Retinal pigment epithelial cell (primary cell): ENCODE results near the gene PSMB11.

Experiments used
- DNase-seq: peaks from one replicate; pipeline ENCODE4 v3.0.0-alpha.2; 2010; ENCODE audit warnings: low read depth
- H3K4me3 ChIP-seq: 2 replicates; pipeline ENCODE4 v1.5.1; 2011; ENCODE audit warnings: mild to moderate bottlenecking, low read length, control low read depth, moderate library complexity
- CTCF ChIP-seq: conservative IDR thresholded peaks from 2 replicates; pipeline ENCODE4 v1.5.1; 2011; ENCODE audit warnings: low read depth, low read length, control low read depth, inconsistent platforms

PSMB11 gene

GRCh38 chr14:23062002-23062401, 20.0 kb downstream of the PSMB11 start:
- peak; percentile 83 for DNase-seq
- no peak overlapping the region for H3K4me3 ChIP-seq
- TF ChIP-seq CTCF, result no peak

GRCh38 chr14:23063601-23064000, 21.6 kb downstream of the PSMB11 start:
- TF ChIP-seq CTCF, result no peak
- no peak for DNase-seq

GRCh38 chr14:23066368-23066767, 24.4 kb downstream of the PSMB11 start:
- no peak overlapping the region for H3K4me3 ChIP-seq
- no peak for TF ChIP-seq CTCF
- DNase-seq, result no peak

More at GRCh38 chr14:23063601-23064000, 21.6 kb downstream of the PSMB11 start:
- no peak overlapping the region for H3K4me3 ChIP-seq

GRCh38 chr14:23066855-23067744, 25.1 kb downstream of the PSMB11 start:
- no peak overlapping the region for H3K4me3 ChIP-seq
- TF ChIP-seq CTCF, result no peak
- DNase-seq, result no peak

- DNase-seq, result no peak
- peak overlapping the region; percentile 16 for H3K4me3 ChIP-seq
- TF ChIP-seq CTCF, result no peak
Measured at GRCh38 chr14:23067847-23068788, 26.1 kb downstream of the PSMB11 start.

- peak; percentile 100 for TF ChIP-seq CTCF
- peak; percentile 77 for DNase-seq
- peak overlapping the region; percentile 16 for H3K4me3 ChIP-seq
Measured at GRCh38 chr14:23068789-23069412, 26.9 kb downstream of the PSMB11 start.
